Fibroblast of lung (primary cell): Measurements from ENCODE around the gene PCDH12.

Experiments
- CTCF ChIP-seq, 2 donors: IDR thresholded peaks in 1 of 2; conservative IDR thresholded peaks in 1 of 2; 1 replicate in 1 of 2; 2 replicates in 1 of 2; pipeline ENCODE4 v1.5.1; 2011 to 2012; ENCODE audit warnings: low read length in 2 of 2, control low read depth in 1 of 2, inconsistent platforms in 1 of 2, low read depth in 1 of 2, mild to moderate bottlenecking in 1 of 2
- EZH2 ChIP-seq: IDR thresholded peaks from 2 replicates; pipeline ENCODE4 v1.5.1; 2012; ENCODE audit warnings: low read length, control low read depth, mild to moderate bottlenecking; ENCODE audit errors: missing control alignments

GRCh38 chr5:141958113-141958512 lies at the start of gene PCDH12:
- TF ChIP-seq CTCF (conservative IDR thresholded peaks at IDR 0.05 in 1 of 2, IDR thresholded peaks at IDR 0.05 in 1 of 2; ENCODE audit: low read depth in 1 of 2, low read length in 2 of 2) (no peak), EZH2 (no peak)
